SK-N-DZ (cell line): ENCODE measurements around the gene HOXA6.

Experiments
- DNase-seq: peaks from one replicate; pipeline ENCODE4 v3.0.0-alpha.2; 2015; ENCODE audit warnings: low spot score

HOXA6 gene

DNA sequence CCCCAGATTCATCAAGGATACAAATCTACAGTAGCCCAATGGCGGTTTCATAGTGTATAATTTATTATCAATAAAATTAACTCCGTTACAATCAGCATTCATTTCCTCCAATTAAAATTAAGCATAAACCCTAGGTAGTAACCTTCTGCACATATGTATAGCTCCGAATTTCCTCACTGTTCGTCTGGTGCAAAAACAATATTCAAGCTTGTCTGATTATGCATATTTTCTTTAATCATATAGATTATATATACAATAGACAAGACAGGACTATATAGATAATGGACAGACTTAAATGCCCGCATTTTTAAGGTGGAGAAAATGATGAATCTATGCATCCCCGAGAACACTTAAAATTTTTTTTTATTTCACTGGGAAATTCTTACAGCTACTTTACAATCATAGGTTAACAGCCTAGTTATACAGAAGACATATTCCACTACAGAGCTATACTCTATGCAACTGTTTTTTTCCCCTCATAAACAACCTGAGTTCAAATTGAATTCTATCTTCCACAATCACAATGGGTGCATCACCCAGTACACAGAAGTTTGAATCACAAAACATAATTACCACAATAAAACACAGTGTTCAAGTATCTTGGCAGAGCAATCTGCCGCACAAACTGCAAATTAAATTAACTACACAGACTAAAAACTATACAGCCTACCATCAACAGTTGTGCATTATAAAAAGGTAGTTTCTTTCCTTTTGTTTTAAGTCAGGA is 15.2 kb upstream of the HOXA6 start:
- DNase-seq: no peak

DNA sequence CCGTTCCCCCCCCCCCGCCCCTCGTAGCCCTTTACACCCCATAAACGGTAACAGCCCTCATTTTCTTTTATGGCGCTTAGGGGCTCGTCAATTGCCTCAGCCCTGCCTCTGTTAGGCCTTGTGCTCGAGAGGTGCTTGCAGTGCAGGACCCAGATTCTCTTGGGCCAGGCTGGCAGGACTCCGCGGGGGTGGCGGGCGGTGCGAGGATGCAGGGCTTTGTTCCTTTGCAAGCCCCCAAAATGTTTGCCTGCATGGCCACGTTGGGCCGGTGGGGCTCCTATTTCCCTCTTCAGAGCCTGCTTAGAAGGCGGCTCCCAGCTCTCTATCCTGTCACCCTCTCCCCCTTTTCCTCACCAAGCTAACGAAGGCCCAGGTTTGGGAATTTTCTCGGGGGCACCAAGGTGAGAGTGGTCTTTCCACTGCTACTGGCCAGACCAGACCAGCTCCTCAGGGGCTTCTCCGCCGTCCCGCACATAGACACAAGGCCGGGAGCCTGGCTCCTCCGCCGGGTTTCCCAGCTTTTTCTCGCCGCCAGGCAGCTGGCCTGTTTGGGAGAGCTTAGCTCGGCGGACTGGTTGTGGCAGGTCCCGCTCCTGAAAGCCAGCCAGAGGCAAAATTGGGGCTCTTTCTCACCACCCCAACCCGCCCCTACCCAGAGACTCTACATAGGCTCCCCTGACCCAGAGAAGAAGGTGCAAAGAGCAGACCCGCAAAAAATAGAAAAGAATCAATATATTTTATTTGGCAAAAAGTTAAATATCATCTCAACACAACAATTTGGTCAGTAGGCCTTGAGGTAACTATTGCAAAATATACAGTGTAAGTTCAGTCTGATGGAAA is 14.4 kb upstream of the HOXA6 start:
- DNase-seq: no peak

DNA sequence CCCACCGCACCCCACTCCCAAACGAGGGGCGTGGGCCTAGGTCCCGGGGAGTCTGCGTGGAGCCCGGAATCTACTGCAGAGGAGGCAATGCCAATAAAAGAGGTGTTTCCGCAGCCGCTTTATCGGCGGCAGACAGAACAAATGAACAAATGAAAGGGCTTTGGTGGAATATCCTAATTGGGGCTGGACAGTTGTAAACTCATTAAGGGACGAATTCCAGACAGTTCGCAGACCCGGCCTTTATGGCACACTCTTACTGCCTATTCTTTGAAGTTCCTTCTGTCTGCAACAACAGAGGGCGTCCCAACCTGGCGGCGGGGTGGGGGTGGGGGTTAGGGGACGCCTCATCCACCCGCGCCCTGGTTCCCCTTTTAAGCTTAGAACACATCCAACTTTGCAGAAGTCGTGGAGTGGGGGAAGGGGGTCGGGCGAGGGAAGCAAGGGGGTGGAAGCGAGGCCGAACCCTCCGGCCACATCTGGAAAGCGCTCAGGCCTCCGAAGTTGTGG is 13.7 kb upstream of the HOXA6 start:
- DNase-seq: no peak

DNA sequence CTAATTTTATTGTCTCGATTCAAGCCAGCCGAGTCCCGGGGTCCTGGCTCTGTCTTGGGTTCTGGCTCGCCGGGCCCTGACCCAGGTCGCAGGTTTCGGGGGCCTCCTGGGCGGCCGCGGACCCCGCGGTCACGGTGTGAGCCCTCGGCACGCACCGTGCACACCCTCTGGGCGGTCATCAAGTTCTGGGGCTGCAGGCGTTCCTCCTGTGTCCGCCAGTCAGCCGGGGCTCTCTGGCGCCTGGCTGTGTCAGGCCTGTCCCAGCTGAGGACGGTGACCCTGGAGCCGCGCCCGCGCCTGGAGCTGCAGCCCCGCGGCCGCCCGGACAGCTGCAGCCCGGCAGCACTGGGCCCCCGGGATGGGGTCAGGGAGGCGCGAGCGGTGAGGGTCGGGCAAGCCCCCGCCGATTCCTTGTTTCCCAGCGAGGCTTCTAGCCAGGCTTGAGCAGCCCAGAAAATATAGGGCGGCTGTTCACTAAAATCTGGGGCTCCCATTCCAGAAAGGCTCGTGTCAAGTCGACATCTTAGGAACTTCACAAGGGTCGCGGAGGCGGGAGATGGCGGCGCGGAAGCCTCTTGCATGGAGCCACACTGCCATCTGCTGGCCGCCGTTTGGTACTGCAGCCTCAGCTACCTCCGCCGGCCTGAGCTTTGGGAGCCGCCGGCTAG is 13.1 kb upstream of the HOXA6 start:
- DNase-seq: peak; percentile 78

DNA sequence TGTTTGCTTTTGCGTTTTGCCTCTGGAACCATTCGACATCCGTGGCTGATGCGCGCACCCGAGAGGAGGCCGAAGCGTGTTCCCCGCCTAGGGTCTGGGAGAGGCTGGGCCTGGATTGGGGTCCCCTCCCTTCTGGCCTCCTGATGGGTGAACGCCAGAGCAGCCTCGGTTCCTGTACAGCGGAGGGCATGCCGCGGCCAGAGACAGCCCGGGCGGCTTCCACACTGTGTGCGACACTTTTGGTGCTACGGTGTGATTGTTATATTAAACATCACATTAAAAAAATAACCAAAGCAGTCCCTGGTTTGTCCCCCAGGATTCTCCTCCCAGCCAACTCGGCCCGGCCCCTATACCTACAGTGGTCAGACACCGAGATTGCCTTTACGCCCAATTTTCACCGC is 12.6 kb upstream of the HOXA6 start:
- no peak for DNase-seq

DNA sequence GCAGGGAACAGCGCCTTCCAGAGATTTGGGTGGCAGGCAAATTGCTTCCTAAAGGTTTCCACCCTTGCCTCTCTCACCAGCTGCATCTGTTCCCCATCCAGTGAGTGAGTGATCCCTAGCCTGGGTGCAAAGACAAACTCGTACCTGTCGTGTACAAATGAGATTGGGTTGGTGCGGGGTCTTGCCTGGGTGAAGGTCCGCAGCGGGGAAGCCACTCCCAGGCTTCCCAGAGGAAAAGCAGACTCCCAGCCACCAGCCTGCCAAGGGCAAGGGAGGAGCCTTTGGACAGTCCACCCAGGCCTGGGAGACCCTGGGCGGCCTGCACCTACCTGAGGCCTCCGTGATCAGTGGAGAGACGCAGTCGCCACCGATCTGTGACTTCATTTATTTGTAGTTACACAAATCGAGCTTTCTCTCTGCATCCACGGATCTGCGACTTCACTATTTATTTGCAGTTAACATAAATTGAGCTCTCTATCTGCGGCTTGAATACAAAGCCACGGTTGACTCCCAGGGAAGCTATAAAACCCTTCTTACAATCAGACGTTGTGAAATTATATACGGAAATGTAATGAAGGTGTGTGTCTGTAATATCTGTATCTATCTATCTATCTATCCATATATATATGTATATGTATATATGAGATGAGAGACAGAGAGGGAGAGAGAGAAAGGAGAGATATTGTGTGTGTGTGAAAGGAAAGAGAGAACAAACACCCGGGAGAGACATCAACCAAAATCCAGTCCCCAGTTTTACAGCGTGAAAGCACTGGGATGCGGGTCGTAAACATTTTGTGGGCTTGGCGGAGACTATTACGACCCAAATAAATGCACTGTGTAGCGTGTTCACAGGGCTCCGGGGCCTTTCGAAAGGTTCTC is 11.9 kb upstream of the HOXA6 start:
- DNase-seq: no peak

DNA sequence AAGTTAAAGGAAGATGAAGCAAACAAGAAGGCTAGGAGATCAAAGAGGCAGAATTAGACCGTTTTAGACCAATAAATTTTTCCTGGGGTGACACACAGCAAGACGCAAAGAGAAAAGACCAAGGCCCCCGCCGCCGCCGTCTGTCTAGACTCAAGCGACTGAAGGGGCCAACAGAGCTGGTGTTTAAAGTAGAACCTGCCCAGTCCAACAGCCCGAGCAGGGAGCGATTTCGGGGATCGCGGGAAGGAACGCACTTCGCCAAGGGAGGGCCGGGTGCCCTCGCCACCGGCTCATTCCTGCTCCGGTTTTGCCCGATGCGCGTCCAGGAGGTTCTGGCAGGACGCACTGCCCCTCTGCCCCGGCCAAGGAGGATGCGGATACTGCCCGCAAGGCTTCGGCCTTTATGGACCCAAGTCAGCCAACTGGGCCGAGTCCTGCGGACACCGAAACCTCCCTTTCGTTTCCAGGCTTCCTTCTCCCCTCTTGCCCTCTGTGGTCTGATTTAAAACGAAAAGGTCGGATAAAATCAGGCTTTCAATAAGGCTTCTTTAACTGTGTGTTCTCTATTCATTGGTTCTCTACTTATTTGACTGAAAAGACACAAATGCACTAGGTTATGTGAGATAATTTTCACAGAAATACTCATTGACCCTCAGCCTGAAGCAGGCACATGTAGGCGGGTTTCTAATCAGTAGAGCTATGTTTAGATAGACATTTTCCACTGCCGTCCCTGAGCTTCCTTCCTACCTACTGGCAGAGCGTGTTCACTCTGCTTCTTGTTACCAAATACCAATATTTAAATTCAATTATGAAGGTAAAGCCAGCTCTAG is 11.1 kb upstream of the HOXA6 start:
- no peak for DNase-seq

DNA sequence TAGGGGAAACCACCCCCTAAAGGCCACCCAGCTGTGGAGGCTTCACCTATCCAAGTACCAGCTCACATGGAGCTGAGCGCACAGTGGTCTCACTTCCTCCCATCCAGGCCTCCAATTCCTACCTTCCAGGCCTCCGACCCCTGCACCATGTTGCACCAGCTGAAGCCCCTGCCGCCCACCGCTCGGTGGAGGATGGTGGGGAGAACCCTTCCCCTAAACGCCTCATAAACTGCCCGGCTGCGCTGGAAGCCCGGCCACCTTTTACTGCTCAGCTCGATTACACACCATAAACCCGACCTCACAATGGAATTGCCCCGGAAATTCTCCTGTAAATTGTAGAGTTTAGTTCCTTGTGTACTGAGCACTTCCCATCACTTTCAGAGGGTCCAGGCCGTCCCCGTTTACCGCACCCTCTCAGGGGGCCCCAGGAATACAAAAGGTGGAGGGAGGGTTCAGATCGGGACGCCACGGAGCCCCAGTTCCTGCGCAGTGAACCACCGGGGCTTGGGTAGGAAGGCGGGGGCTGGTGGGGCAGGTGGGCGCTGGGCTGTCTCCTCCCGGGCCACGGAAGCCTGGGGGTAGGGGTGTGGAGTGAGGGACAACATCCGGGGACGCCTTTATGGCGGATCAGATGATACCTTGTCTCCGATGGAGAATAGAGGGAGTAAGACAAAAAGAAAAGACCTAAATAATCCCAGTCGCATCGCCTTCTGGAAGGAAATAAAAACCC is 10.3 kb upstream of the HOXA6 start:
- no peak for DNase-seq

DNA sequence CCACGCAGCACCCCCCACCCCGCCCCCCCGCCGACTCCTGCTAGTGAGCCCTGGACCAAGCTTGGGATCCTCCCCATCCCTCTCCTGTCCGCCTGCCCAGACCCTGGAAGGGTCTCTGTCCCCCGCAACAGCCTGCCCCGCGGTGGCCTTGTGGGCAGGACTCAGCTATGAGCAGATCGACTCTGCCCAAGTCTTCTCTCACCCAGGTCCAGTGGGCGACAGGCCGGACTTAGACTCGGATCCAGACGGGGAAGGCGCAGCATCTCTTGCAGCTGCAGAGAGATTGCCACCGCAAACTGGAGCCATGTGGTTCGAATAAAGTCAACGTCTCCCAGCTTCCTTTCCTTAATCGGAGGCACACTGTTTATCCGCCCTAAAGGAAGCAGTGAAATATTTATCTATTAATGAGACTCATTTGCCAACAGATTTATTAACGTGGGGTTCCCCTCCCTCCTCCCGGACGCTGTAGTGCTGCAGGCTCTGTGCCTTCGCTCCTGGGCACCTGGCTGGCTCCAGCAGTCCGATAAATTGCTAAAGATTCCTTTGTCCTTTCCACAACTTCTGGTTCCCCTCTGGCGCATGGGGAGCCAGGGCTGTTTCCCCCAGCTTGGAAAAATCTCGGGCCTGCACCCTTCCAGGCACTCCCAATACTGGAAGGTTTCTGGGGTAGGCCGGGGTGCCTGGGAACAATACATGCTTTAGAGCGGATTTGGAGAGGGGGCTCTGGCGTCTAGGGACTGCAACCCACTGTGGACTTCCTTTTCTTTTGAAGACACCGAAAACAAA is 9.5 kb upstream of the HOXA6 start:
- no peak for DNase-seq

DNA sequence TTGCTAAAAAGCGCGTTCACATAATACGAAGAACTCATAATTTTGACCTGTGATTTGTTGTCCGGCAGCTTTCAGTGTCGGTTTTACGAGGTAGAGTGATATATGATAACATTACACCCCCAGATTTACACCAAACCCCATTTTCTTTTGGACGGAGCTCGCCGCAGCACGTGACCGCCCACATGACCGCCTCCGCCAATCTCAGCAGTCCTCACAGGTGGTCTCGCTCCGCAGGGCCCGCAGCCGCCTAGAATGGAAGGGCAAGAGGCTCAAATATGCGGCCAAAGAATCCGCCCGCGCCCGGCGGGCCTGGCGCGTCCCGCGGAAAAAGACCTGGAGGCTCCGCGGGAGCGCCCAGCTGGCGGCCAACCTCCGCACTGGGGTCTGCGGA is 8.9 kb upstream of the HOXA6 start, which contains the start of gene HOXA7:
Gene HOXA7 (minus strand): TSS at position 168 of the 391 bp plus-strand sequence. CDS start 130 bp downstream, at position 38.
- no peak for DNase-seq

DNA sequence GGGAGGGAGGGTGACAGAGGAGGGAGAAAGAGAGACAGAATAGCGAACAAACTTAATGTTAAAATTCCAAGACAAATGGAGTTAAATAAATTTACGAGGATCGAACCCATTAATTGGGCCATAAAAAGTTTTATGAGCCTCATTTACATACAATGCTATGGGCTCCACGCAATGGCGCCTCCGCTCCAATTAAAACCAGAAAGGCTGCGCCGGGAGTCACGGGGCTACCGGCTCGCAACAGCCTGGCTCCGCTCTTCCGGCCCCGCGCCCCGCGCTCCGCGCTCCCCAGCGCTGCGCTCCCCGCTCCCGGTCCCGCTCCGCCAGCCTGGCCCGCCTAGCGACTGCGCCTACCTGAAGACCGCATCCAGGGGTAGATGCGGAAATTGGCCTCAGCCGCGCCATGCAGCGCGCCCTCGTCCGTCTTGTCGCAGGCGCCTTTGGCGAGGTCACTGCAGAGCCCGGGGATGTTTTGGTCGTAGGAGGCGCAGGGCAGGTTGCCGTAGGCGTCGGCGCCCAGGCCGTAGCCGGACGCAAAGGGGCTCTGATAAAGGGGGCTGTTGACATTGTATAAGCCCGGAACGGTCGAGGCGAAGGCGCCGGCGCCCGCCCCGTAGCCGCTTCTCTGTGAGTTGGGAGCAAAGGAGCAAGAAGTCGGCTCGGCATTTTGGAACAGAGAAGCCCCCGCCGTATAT is 8.4 kb upstream of the HOXA6 start:
- DNase-seq: no peak

DNA sequence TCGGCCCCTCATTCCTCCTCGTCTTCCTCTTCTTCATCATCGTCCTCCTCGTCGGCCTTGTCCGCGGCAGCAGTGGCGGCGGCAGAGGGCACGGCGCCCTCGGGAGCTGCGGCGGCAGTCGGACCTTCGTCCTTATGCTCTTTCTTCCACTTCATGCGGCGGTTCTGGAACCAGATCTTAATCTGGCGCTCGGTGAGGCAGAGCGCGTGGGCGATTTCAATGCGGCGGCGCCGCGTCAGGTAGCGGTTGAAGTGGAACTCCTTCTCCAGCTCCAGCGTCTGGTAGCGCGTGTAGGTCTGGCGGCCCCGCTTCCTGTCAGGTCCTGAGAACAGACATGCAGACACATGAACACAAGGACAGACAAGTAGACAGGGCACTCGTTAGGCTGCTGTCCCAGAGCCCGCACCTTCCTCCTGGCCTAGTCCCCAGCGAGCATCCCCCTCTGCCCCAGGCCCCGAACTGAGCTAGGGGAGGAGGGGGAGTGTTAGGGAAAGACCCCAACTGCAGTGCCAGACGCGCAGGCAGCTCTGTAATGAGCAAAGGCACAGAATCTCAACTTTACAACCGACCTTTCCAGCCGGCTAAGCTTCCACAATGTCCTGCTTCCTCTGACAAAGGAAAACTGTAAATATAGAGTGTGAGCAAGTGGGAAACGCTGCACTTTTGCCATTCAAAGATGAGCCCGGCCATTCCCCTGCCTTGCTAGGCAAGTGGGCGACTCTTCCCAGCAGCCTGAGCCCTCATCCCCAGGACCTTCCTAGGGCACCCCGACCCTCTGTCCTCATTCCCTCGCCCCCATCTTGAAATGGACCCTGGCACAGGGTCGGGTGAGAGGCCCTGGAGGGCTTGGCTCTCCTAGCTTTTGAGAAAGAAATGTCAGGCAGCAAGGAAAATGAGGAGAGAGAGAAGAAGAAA is 7.6 kb upstream of the HOXA6 start:
- DNase-seq: no peak

DNA sequence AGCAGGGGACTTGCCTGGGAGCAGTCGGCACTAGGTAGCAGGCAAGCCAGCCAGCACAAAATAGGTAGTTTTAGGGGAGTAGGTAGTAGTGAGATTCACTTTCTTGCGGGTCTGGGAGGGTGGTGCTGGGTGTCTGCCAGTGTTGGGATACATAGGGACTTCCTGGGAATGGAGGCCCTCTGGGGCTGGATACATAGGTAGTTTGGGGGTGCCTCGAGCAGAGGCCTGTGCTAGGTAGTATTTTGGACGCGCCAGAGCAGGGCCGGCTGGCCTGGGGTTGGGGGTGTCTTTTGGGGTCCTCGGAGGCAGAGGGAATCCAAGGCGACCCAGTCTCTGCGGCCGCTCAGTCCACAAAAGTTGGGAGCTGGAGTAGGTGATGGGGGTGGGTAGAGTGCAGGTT is 6.8 kb upstream of the HOXA6 start:
- no peak for DNase-seq

DNA sequence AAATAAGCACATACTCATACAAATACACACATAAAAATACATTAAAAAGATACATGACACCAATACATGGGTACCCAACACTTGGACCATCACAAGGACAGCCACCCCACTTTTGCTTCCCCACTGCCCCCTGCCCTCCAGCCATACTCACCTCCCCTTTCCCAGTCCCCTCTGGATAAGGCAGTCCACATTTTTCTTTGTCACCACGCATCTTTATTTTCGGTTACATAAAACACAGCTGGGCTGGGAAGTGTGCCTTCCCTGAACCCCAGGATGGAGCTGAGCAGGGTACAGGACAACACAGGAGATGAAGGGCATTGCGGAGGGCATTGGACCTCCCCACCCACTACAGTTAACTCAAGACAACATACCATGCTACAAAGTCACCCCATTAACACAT is 6.0 kb upstream of the HOXA6 start:
- no peak for DNase-seq

DNA sequence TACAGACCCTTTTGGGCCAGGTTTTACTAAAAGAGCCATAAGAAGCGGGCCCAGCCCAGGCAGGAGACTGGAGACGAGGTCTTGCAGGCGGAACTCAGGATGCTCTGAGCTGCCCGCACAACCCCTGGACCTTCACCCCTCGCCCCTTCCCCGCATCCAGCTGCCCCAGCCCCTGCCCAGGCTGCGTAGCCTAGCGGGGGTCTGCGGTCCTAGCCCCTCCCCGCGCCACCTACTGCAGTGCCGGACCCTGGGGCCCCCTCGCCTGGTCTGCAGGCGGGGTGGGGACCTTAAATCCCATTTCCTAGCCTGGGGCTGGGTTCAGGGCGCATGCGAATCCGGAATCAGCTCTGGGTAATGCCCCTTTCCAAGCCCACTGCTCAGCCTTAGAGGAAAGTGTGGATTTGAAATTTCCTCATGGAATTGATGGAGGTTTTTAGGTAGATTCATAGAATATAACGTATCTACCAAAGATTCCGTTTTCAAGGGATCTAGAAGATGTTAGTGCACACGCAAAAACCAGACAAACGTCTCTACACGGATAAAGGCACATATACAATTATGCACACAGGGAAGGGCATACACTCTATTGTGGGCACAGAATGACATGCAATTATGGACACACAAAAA is 5.4 kb upstream of the HOXA6 start:
- no peak for DNase-seq

DNA sequence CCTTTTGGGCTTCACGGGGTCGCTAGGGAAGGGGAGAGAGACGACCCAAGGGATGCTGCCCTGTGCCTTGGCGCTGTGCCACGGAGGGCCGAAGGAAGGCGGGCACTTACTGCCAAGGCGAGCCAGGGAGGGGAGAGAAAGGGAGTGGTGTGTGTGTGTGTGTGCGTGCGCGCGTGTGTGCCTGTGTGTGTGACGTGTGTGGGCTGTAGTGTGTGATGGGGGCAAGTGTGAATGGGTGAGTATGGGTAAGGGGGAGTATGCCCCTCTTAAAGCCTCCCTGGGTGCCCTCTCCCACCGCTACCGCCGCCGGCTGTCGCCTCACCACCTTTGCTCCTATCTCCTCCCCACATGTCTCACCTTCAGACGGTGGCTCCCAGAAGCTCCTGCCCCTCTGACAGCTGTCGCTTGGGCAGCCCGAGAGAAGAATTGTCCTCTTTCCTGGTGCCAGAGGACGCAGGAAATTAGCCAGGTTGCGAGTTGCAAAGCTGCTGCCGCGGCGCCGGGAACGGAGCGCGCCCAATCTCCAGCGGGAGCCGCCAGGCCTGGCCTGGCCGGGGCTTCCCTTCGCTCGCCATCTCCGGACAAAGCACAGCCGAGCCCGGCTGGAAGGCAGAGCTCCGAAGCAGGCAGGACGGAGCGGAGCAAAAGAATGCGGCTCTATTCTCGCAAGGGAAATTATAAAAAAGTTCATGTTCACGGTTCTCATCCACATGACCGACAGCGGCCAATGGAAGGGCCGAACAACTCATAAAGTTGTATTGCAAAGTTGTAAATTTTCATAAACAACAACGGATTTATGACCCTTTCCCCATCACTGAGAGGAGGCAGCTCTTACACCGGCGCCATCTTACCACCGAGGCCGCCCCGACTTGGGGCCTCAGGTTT is 4.6 kb upstream of the HOXA6 start, which contains the start of gene HOXA3:
Gene HOXA3 (minus strand): TSS at position 653 of the 885 bp plus-strand sequence. CDS start 41,943 bp downstream, outside the sequence.
- no peak for DNase-seq
